ENCODE results near the gene ALDH1L2.

Gene ALDH1L2

GRCh38 chr12:105083551-105084105 is 630 bp downstream of the ALDH1L2 start:
- H3K18ac ChIP-seq (ENCODE audit: low read length) = no peak overlapping the region
- no peak overlapping the region for H2AK5ac ChIP-seq (ENCODE audit: low read length)
- no peak overlapping the region for H2BK5ac ChIP-seq (ENCODE audit: low read depth, low read length, poor library complexity)
- no peak overlapping the region for H3K4ac ChIP-seq (ENCODE audit: low read depth, low read length)
- H2BK120ac ChIP-seq (ENCODE audit: insufficient read depth, low read length, poor library complexity) = no peak overlapping the region
- peaks cover 5% of the 10 kb centered on the region for H3K27me3 ChIP-seq (ENCODE audit: insufficient read depth, low read length)
- peak overlapping the region; percentile 7 for H4K91ac ChIP-seq (ENCODE audit: low read depth, low read length)
- H4K8ac ChIP-seq (ENCODE audit: low read depth, low read length) = peak overlapping the region; percentile 16
- H2AFZ ChIP-seq (ENCODE audit: insufficient read depth, low read length, poor library complexity) = no peak overlapping the region
- no peak overlapping the region for H3K4me3 ChIP-seq (ENCODE audit: low read depth, low read length)
- H2BK12ac ChIP-seq (ENCODE audit: low read length) = no peak overlapping the region
- no peak overlapping the region for H4K12ac ChIP-seq (ENCODE audit: low read depth, low read length)
- H3K14ac ChIP-seq (ENCODE audit: low read length) = no peak overlapping the region
- H3K4me1 ChIP-seq (ENCODE audit: control insufficient read depth in 1 of 2, insufficient read depth in 2 of 2, low read length in 2 of 2) = peaks cover 4 to 9% of the 10 kb centered on the region in 2 experiments
- WGBS (ENCODE audit: extremely low coverage, insufficient coverage, insufficient read length) = no CpG with 5 or more reads among the region's 18 CpGs
- no peaks in the 10 kb centered on the region for H3K79me1 ChIP-seq (ENCODE audit: low read length)
- no peaks in the 10 kb centered on the region for H3K9me3 ChIP-seq (ENCODE audit: insufficient read depth, low read depth, low read length)
- peak overlapping the region; percentile 68 for H3K4me2 ChIP-seq (ENCODE audit: low read length)
- H3K27ac ChIP-seq (ENCODE audit: low read depth, low read length) = no peak overlapping the region
- no peaks in the 10 kb centered on the region for H3K36me3 ChIP-seq (ENCODE audit: control insufficient read depth in 1 of 2, insufficient read depth in 2 of 2, low read length in 2 of 2)
- no peak overlapping the region for H3K23ac ChIP-seq (ENCODE audit: low read length)
- peak; percentile 31 to 47 for DNase-seq
- no peak overlapping the region for H3K9ac ChIP-seq (ENCODE audit: low read length)
- H3K79me2 ChIP-seq (ENCODE audit: control insufficient read depth, insufficient read depth, low read length, poor library complexity) = no peaks in the 10 kb centered on the region

GRCh38 chr12:105083031-105083430 is 1.2 kb downstream of the ALDH1L2 start:
- Histone ChIP-seq H4K8ac (ENCODE audit: low read depth, low read length) (no peak overlapping the region), H3K23ac (ENCODE audit: low read length) (no peak overlapping the region), H3K4me1 (ENCODE audit: control insufficient read depth in 1 of 2, insufficient read depth in 2 of 2, low read length in 2 of 2) (peaks cover 4 to 9% of the 10 kb centered on the region in 2 experiments), H3K9me3 (ENCODE audit: insufficient read depth, low read depth, low read length) (no peaks in the 10 kb centered on the region), H3K27me3 (ENCODE audit: insufficient read depth, low read length) (peaks cover 5% of the 10 kb centered on the region), H3K9ac (ENCODE audit: low read length) (no peak overlapping the region), H3K36me3 (ENCODE audit: control insufficient read depth in 1 of 2, insufficient read depth in 2 of 2, low read length in 2 of 2) (no peaks in the 10 kb centered on the region), H3K4me2 (ENCODE audit: low read length) (no peak overlapping the region), H2BK12ac (ENCODE audit: low read length) (no peak overlapping the region), H2BK120ac (ENCODE audit: insufficient read depth, low read length, poor library complexity) (no peak overlapping the region), H3K4ac (ENCODE audit: low read depth, low read length) (no peak overlapping the region), H2BK5ac (ENCODE audit: low read depth, low read length, poor library complexity) (no peak overlapping the region), H3K18ac (ENCODE audit: low read length) (no peak overlapping the region), H3K4me3 (ENCODE audit: low read depth, low read length) (no peak overlapping the region), H3K79me1 (ENCODE audit: low read length) (no peaks in the 10 kb centered on the region), H4K91ac (ENCODE audit: low read depth, low read length) (no peak overlapping the region), H2AK5ac (ENCODE audit: low read length) (no peak overlapping the region), H3K27ac (ENCODE audit: low read depth, low read length) (no peak overlapping the region), H3K14ac (ENCODE audit: low read length) (no peak overlapping the region), H3K79me2 (ENCODE audit: control insufficient read depth, insufficient read depth, low read length, poor library complexity) (no peaks in the 10 kb centered on the region), H4K12ac (ENCODE audit: low read depth, low read length) (no peak overlapping the region), H2AFZ (ENCODE audit: insufficient read depth, low read length, poor library complexity) (no peak overlapping the region)
- DNase-seq = no peak
- no CpG with 5 or more reads among the region's 5 CpGs for WGBS (ENCODE audit: extremely low coverage, insufficient coverage, insufficient read length)

GRCh38 chr12:105078712-105079570 is 5.3 kb downstream of the ALDH1L2 start:
- H4K91ac ChIP-seq (ENCODE audit: low read depth, low read length) = no peak overlapping the region
- no peak overlapping the region for H2AK5ac ChIP-seq (ENCODE audit: low read length)
- H2BK5ac ChIP-seq (ENCODE audit: low read depth, low read length, poor library complexity) = no peak overlapping the region
- no peak overlapping the region for H3K9ac ChIP-seq (ENCODE audit: low read length)
- H4K8ac ChIP-seq (ENCODE audit: low read depth, low read length) = no peak overlapping the region
- no CpG with 5 or more reads among the region's 11 CpGs for WGBS (ENCODE audit: extremely low coverage, insufficient coverage, insufficient read length)
- no peak overlapping the region for H3K14ac ChIP-seq (ENCODE audit: low read length)
- no peaks in the 10 kb centered on the region for H3K79me1 ChIP-seq (ENCODE audit: low read length)
- H2AFZ ChIP-seq (ENCODE audit: insufficient read depth, low read length, poor library complexity) = no peak overlapping the region
- no peaks in the 10 kb centered on the region for H3K9me3 ChIP-seq (ENCODE audit: insufficient read depth, low read depth, low read length)
- H3K23ac ChIP-seq (ENCODE audit: low read length) = no peak overlapping the region
- no peak overlapping the region for H3K18ac ChIP-seq (ENCODE audit: low read length)
- H3K27ac ChIP-seq (ENCODE audit: low read depth, low read length) = no peak overlapping the region
- no peaks in the 10 kb centered on the region for H3K36me3 ChIP-seq (ENCODE audit: control insufficient read depth in 1 of 2, insufficient read depth in 2 of 2, low read length in 2 of 2)
- no peak overlapping the region for H3K4me2 ChIP-seq (ENCODE audit: low read length)
- H2BK120ac ChIP-seq (ENCODE audit: insufficient read depth, low read length, poor library complexity) = no peak overlapping the region
- peaks cover 4% of the 10 kb centered on the region for H3K27me3 ChIP-seq (ENCODE audit: insufficient read depth, low read length)
- DNase-seq = peak in 1 of 2 donors; percentile 16
- H3K4ac ChIP-seq (ENCODE audit: low read depth, low read length) = no peak overlapping the region
- H3K4me1 ChIP-seq (ENCODE audit: control insufficient read depth in 1 of 2, insufficient read depth in 2 of 2, low read length in 2 of 2) = peaks cover 3 to 5% of the 10 kb centered on the region in 2 experiments
- no peak overlapping the region for H3K4me3 ChIP-seq (ENCODE audit: low read depth, low read length)
- no peak overlapping the region for H2BK12ac ChIP-seq (ENCODE audit: low read length)
- no peaks in the 10 kb centered on the region for H3K79me2 ChIP-seq (ENCODE audit: control insufficient read depth, insufficient read depth, low read length, poor library complexity)
- H4K12ac ChIP-seq (ENCODE audit: low read depth, low read length) = no peak overlapping the region

GRCh38 chr12:105077435-105077834 is 6.8 kb downstream of the ALDH1L2 start:
- Histone ChIP-seq H3K79me1 (ENCODE audit: low read length) (no peaks in the 10 kb centered on the region), H3K9ac (ENCODE audit: low read length) (no peak overlapping the region)
- no CpG with 5 or more reads among the region's 7 CpGs for WGBS (ENCODE audit: extremely low coverage, insufficient coverage, insufficient read length)

More at GRCh38 chr12:105077435-105077834, 6.8 kb downstream of the ALDH1L2 start:
- Histone ChIP-seq H2BK120ac (ENCODE audit: insufficient read depth, low read length, poor library complexity) (no peak overlapping the region), H3K36me3 (ENCODE audit: control insufficient read depth in 1 of 2, insufficient read depth in 2 of 2, low read length in 2 of 2) (no peaks in the 10 kb centered on the region), H3K14ac (ENCODE audit: low read length) (no peak overlapping the region), H3K27me3 (ENCODE audit: insufficient read depth, low read length) (no peaks in the 10 kb centered on the region), H3K4me1 (ENCODE audit: control insufficient read depth in 1 of 2, insufficient read depth in 2 of 2, low read length in 2 of 2) (no peaks in the 10 kb centered on the region), H2AK5ac (ENCODE audit: low read length) (no peak overlapping the region), H4K12ac (ENCODE audit: low read depth, low read length) (no peak overlapping the region), H3K18ac (ENCODE audit: low read length) (no peak overlapping the region), H3K4me2 (ENCODE audit: low read length) (no peak overlapping the region), H3K4ac (ENCODE audit: low read depth, low read length) (no peak overlapping the region), H3K23ac (ENCODE audit: low read length) (no peak overlapping the region), H4K8ac (ENCODE audit: low read depth, low read length) (no peak overlapping the region), H2AFZ (ENCODE audit: insufficient read depth, low read length, poor library complexity) (no peak overlapping the region), H3K4me3 (ENCODE audit: low read depth, low read length) (no peak overlapping the region), H3K79me2 (ENCODE audit: control insufficient read depth, insufficient read depth, low read length, poor library complexity) (no peaks in the 10 kb centered on the region), H3K27ac (ENCODE audit: low read depth, low read length) (no peak overlapping the region), H2BK12ac (ENCODE audit: low read length) (no peak overlapping the region), H4K91ac (ENCODE audit: low read depth, low read length) (no peak overlapping the region), H2BK5ac (ENCODE audit: low read depth, low read length, poor library complexity) (no peak overlapping the region), H3K9me3 (ENCODE audit: insufficient read depth, low read depth, low read length) (no peaks in the 10 kb centered on the region)
- DNase-seq = no peak
